HepG2 (cell line): Measurements from ENCODE around the gene MGLL. TPM values are rescaled to one million over a fixed set of nuclear protein-coding genes. Genes with fewer than 3 reads are reported as not detected.

ENCODE experiments used
- ATAC-seq: fragments of 200-7000 bp; cut with Tn5 transposase; 3 replicates; pipeline ENCODE4 v1.9.1; 2020; ENCODE audit warnings: mild to moderate bottlenecking, moderate library complexity
- BruUV-seq: library from RNA; stranded (reverse); fragments of 400-500 nt; replicated peaks from 2 replicates; lab custom pipeline; 2021; lab: Mats Ljungman, UMichigan
- CTCF ChIA-PET: fragments of 300-600 bp; formaldehyde crosslinking; extraction: SDS; loops from one replicate; lab custom pipeline; 2021; ENCODE audit warnings: low total read pairs, inconsistent platforms, low intra/inter-chr PET ratio; lab: Yijun Ruan, JAX
- POLR2A ChIA-PET: fragments of 350-600 bp; sonication (Branson Sonifier 250); formaldehyde crosslinking; loops from one replicate; lab custom pipeline; 2020; ENCODE audit warnings: antibody characterized with exemption, inconsistent platforms; lab: Yijun Ruan, JAX
- DNase-seq: peaks from one replicate; pipeline ENCODE4 v3.0.0-alpha.2; 2015; ENCODE audit warnings: low spot score
- FAIRE-seq: peaks from 3 replicates; lab custom pipeline; 2011; peaks lifted over from hg19 to GRCh38; lab: Jason Lieb, UNC
- H2AFZ ChIP-seq: one replicate; pipeline ENCODE4 v1.6.1; 2011; ENCODE audit warnings: low read length, inconsistent platforms
- H3K27ac ChIP-seq: fragments of 300-600 bp; 3 replicates; pipeline ENCODE4 v1.8.0; 2011; ENCODE audit warnings: mixed run types, mild to moderate bottlenecking, mixed read lengths, low read length, inconsistent platforms; ENCODE audit not compliant: insufficient read depth; ENCODE audit errors: extremely low read length
- H3K27me3 ChIP-seq, 2 experiments: fragments of 200-600 bp in 1 of 2; 2 replicates in 1 of 2; 3 replicates in 1 of 2; pipeline versions ENCODE4 v1.6.0 to v1.8.0; 2011; ENCODE audit warnings: low read length in 2 of 2, mild to moderate bottlenecking in 2 of 2, moderate library complexity in 2 of 2, inconsistent platforms in 1 of 2; ENCODE audit not compliant: insufficient read depth in 2 of 2, control insufficient read depth in 1 of 2
- H3K36me3 ChIP-seq, 2 experiments: fragments of 200-600 bp in 1 of 2; replicated peaks in 1 of 2; 2 replicates in 1 of 2; 3 replicates in 1 of 2; pipeline versions ENCODE4 v1.5.1 to v1.8.0; 2011; ENCODE audit warnings: low read length in 2 of 2, inconsistent platforms in 1 of 2; ENCODE audit not compliant: insufficient read depth in 2 of 2, control insufficient read depth in 1 of 2
- H3K4me1 ChIP-seq: 2 replicates; pipeline ENCODE4 v1.5.1; 2012; ENCODE audit warnings: low read length, inconsistent platforms; ENCODE audit not compliant: insufficient read depth
- H3K4me2 ChIP-seq: 2 replicates; pipeline ENCODE4 v1.6.0; 2011; ENCODE audit warnings: low read depth, low read length, inconsistent platforms
- H3K4me3 ChIP-seq, 3 experiments: fragments of 200-600 bp in 1 of 3; sonication (generic), shearing (Covaris generic) in 1 of 3; replicated peaks in 1 of 3; 2 replicates each; pipeline ENCODE4 v1.5.1; 2011 to 2016; ENCODE audit warnings: low read length in 3 of 3, inconsistent platforms in 2 of 3, low read depth in 2 of 3, mild to moderate bottlenecking in 2 of 3, control low read depth in 1 of 3, mixed read lengths in 1 of 3; ENCODE audit not compliant: insufficient read depth in 1 of 3
- H3K79me2 ChIP-seq: one replicate; pipeline ENCODE4 v1.6.1; 2011; ENCODE audit warnings: low read length, inconsistent platforms; ENCODE audit not compliant: insufficient read depth
- H3K9ac ChIP-seq: 2 replicates; pipeline ENCODE4 v1.6.0; 2011; ENCODE audit warnings: mild to moderate bottlenecking, low read depth, low read length, inconsistent platforms; ENCODE audit not compliant: insufficient read depth
- H3K9me3 ChIP-seq: 2 replicates; pipeline ENCODE4 v1.5.1; 2012; ENCODE audit warnings: mild to moderate bottlenecking, low read length
- H4K20me1 ChIP-seq: 2 replicates; pipeline ENCODE4 v1.6.0; 2011; ENCODE audit warnings: inconsistent platforms, mild to moderate bottlenecking, low read length, moderate library complexity; ENCODE audit not compliant: insufficient read depth
- ATM ChIP-seq: fragments of 450-650 bp; IDR thresholded peaks from 2 replicates; pipeline ENCODE4 v1.7.1; 2017; ENCODE audit warnings: mild to moderate bottlenecking, borderline replicate concordance
- ELF1 ChIP-seq: sonication (generic); formaldehyde crosslinking; IDR thresholded peaks from 2 replicates; pipeline ENCODE4 v1.4.0; 2020; ENCODE audit warnings: missing genetic modification reagents
- GABPB1 ChIP-seq: IDR thresholded peaks from 2 replicates; pipeline ENCODE4 v1.6.1; 2016; ENCODE audit warnings: mild to moderate bottlenecking, missing genetic modification reagents, moderate library complexity, missing compliant biosample characterization
- HIVEP1 ChIP-seq: sonication (generic); formaldehyde crosslinking; IDR thresholded peaks from 2 replicates; pipeline ENCODE4 v1.4.0; 2020; ENCODE audit warnings: mild to moderate bottlenecking, missing genetic modification reagents
- JUN ChIP-seq: sonication (generic); formaldehyde crosslinking; IDR thresholded peaks from 2 replicates; pipeline ENCODE4 v1.4.0; 2020; ENCODE audit warnings: mild to moderate bottlenecking, missing genetic modification reagents
- ZNF20 ChIP-seq: sonication (generic); formaldehyde crosslinking; IDR thresholded peaks from 2 replicates; pipeline ENCODE4 v1.4.0; 2020; ENCODE audit warnings: mild to moderate bottlenecking, moderate library complexity, missing genetic modification reagents
- ZNF354B ChIP-seq: sonication (generic); formaldehyde crosslinking; IDR thresholded peaks from 2 replicates; pipeline ENCODE4 v1.8.0; 2022; ENCODE audit warnings: mild to moderate bottlenecking, missing genetic modification reagents
- ZNF564 ChIP-seq: sonication (generic); formaldehyde crosslinking; IDR thresholded peaks from 2 replicates; pipeline ENCODE4 v1.8.1; 2023; ENCODE audit warnings: mild to moderate bottlenecking, missing genetic modification reagents
- ZNF607 ChIP-seq: sonication (generic); formaldehyde crosslinking; IDR thresholded peaks from 2 replicates; pipeline ENCODE4 v1.5.1; 2020; ENCODE audit warnings: missing genetic modification reagents, mild to moderate bottlenecking, borderline replicate concordance
- ZNF737 ChIP-seq: sonication (generic); formaldehyde crosslinking; IDR thresholded peaks from 2 replicates; pipeline ENCODE4 v1.5.0; 2020; ENCODE audit warnings: missing genetic modification reagents, mild to moderate bottlenecking, borderline replicate concordance
- ZNF878 ChIP-seq: sonication (generic); formaldehyde crosslinking; IDR thresholded peaks from 2 replicates; pipeline ENCODE4 v1.8.1; 2023; ENCODE audit warnings: mild to moderate bottlenecking, missing genetic modification reagents, moderate library complexity
- WGBS: methylation state at CpG from one replicate; pipeline ENCODE4 v1.1.6; 2017; ENCODE audit warnings: low lambda C conversion rate; 5-methylcytosine and 5-hydroxymethylcytosine counted together
- in situ Hi-C: cut with HindIII; loops from 2 replicates; pipeline ENCODE4 v1.10.0; 2017; ENCODE audit warnings: low pct_unique_long_range_greater_than_20kb; ENCODE audit not compliant: extremely low pct_ligation_motif_present
- intact Hi-C: fragments of 100-400 bp; cut with micrococcal nuclease; formaldehyde crosslinking; loops from one replicate; pipeline ENCODE4 v1.10.0; 2022; ENCODE audit not compliant: unreplicated experiment
- polyA plus RNA-seq, 8 experiments: library from polyadenylated mRNA; depleted of rRNA in 3 of 8; stranded (reverse) in 7 of 8; unstranded in 1 of 8; fragments of >200 nt; fragmentation: Illumina TruSeq in 4 of 8; extraction: Trizol in 4 of 8; gene quantifications; 2 replicates each; pipeline versions ENCODE4 v1.2.1 to v1.2.3, GENCODE V29; 2011 to 2016; ENCODE audit warnings: low read depth in 4 of 8, missing spikeins in 1 of 8, mixed read lengths in 1 of 8; ENCODE audit not compliant: insufficient read depth in 1 of 8
- total RNA-seq, 5 experiments: library from RNA; depleted of rRNA; stranded (reverse); fragments of >200 nt; fragmentation: Illumina TruSeq; extraction: Trizol; gene quantifications; 2 replicates each; pipeline ENCODE4 v1.2.3, GENCODE V29; 2016; ENCODE audit warnings: low read depth in 1 of 5
- TF ChIP-seq, protein P1 (sequence below): sonication (generic); formaldehyde crosslinking; IDR thresholded peaks from 2 replicates; pipeline ENCODE4 v1.8.0; 2022; ENCODE audit warnings: mild to moderate bottlenecking, missing genetic modification reagents, moderate library complexity
- TF ChIP-seq, protein P2 (sequence below), 2 experiments: sonication (generic) in 1 of 2; formaldehyde crosslinking in 1 of 2; IDR thresholded peaks; 2 replicates each; pipeline versions ENCODE4 v1.4.0 to v1.6.1; 2018 to 2020; ENCODE audit warnings: missing genetic modification reagents in 2 of 2, borderline replicate concordance in 1 of 2, low read depth in 1 of 2, mild to moderate bottlenecking in 1 of 2, missing biosample characterization in 1 of 2

The MGLL gene
- total and polyA plus RNA-seq, 2 of the 13 experiments (the other 11 are each of a cell fraction or from before 2014, with no cell fraction given) = not detected

DNA sequence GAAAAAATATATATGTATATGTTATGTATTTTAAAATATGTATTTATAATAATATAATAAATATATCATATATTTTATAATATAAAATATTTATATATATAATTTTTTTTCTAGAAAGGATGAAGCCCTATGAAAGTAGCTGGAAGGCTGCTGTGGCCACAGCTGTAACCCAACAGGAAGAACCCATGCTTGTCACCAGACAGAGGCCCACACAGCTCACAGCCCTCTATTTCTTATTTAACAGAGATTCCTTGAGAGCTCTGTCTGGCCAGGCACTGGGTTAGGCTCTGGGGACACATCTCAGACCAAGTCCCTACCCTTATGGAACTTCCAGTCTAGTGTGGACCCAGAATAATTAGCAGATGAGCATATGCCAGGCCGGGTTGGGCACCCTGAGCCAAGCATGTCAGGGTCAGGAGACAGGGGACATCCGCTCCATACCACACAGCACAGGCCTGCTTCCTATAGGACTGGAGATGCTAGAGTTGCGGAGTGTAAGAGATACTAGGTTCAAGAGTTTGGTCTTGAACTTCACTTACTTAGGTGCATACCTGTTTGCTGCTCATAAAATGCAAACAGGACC lies 20.5 kb downstream of the MGLL start:
- no peaks in the 10 kb centered on the region for H3K79me2 ChIP-seq
- no peak overlapping the region for H3K4me3 ChIP-seq
- CTCF ChIA-PET = no interaction called here
- H4K20me1 ChIP-seq = no peaks in the 10 kb centered on the region
- no peak overlapping the region for H2AFZ ChIP-seq
- no peaks in the 10 kb centered on the region for H3K9me3 ChIP-seq
- H3K4me1 ChIP-seq = no peaks in the 10 kb centered on the region
- no peak for FAIRE-seq
- H3K9ac ChIP-seq = no peak overlapping the region
- H3K4me2 ChIP-seq = no peak overlapping the region
- BruUV-seq = no TSS peak
- peaks cover 2 to 5% of the 10 kb centered on the region in 2 experiments; a peak in 2 of 5 replicates for H3K27me3 ChIP-seq
- TF ChIP-seq ZNF607 (CRISPR knock-in tag) (no peak), ZNF20 (CRISPR knock-in tag) (no peak), ELF1 (CRISPR knock-in tag) (no peak)
- TF ChIP-seq, protein P1, sequence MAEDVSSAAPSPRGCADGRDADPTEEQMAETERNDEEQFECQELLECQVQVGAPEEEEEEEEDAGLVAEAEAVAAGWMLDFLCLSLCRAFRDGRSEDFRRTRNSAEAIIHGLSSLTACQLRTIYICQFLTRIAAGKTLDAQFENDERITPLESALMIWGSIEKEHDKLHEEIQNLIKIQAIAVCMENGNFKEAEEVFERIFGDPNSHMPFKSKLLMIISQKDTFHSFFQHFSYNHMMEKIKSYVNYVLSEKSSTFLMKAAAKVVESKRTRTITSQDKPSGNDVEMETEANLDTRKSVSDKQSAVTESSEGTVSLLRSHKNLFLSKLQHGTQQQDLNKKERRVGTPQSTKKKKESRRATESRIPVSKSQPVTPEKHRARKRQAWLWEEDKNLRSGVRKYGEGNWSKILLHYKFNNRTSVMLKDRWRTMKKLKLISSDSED (CRISPR knock-in tag) = no peak
- TF ChIP-seq, all 625 proteins: peak for 0
- intact Hi-C loops = no loop called here
- POLR2A ChIA-PET = no interaction called here
- WGBS = 25% methylated on average over 3 of the region's 3 CpGs
- in situ Hi-C loops = no loop called here
- ATAC-seq = no peak
- no peaks in the 10 kb centered on the region for H3K36me3 ChIP-seq
- H3K27ac ChIP-seq = no peak overlapping the region
- no peak for DNase-seq

DNA sequence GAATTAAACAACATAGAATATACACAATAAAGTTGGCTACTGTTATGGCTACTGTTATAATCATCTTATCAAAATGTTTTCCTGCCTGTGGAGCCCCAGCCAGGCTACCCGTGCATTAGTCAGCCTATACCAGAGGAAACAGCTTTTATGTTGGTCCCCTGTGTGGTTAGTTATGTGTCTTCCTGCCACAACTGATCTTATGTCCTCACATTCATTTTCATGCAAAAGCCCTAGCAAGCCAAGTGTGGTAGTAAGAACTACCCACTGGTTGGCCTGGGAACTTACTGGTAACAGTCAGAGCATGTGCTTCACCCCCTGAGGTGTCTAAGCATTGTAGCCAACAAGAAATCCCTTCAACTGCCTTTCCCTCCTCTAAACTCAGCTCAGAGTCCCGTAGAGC lies 21.8 kb downstream of the MGLL start:
- Histone ChIP-seq H3K9ac (no peak overlapping the region), H3K4me1 (no peaks in the 10 kb centered on the region), H3K27me3 (peaks cover 2 to 5% of the 10 kb centered on the region in 2 experiments; a peak in 2 of 5 replicates), H3K27ac (no peak overlapping the region), H3K4me2 (no peak overlapping the region), H3K36me3 (no peaks in the 10 kb centered on the region)
- DNase-seq (no peak), ATAC-seq (no peak)
- ChIA-PET CTCF (no interaction called here), POLR2A (no interaction called here)
- BruUV-seq = no TSS peak
- intact Hi-C loops = no loop called here
- TF ChIP-seq ZNF564 (CRISPR knock-in tag) (no peak), GABPB1 (no peak), JUN (CRISPR knock-in tag) (no peak), ELF1 (CRISPR knock-in tag) (no peak), ATM (no peak), ZNF737 (CRISPR knock-in tag) (no peak), HIVEP1 (CRISPR knock-in tag) (no peak), ZNF354B (CRISPR knock-in tag) (no peak), ZNF878 (no peak)
- TF ChIP-seq, protein P2, sequence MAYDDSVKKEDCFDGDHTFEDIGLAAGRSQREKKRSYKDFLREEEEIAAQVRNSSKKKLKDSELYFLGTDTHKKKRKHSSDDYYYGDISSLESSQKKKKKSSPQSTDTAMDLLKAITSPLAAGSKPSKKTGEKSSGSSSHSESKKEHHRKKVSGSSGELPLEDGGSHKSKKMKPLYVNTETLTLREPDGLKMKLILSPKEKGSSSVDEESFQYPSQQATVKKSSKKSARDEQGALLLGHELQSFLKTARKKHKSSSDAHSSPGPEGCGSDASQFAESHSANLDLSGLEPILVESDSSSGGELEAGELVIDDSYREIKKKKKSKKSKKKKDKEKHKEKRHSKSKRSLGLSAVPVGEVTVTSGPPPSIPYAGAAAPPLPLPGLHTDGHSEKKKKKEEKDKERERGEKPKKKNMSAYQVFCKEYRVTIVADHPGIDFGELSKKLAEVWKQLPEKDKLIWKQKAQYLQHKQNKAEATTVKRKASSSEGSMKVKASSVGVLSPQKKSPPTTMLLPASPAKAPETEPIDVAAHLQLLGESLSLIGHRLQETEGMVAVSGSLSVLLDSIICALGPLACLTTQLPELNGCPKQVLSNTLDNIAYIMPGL (CRISPR knock-in tag; IDR thresholded peaks at IDR 0.05; ENCODE audit: borderline replicate concordance in 1 of 2, low read depth in 1 of 2) = no peak
- TF ChIP-seq, all 625 proteins: peak for 0
- Histone ChIP-seq H2AFZ (no peak overlapping the region), H3K4me3 (no peak overlapping the region), H4K20me1 (no peaks in the 10 kb centered on the region), H3K79me2 (no peaks in the 10 kb centered on the region), H3K9me3 (no peaks in the 10 kb centered on the region)
- in situ Hi-C loops = no loop called here
- WGBS = 0% methylated on average over 2 of the region's 2 CpGs
- FAIRE-seq = no peak
